ENCODE data around the gene C1QTNF4. TPM values are rescaled to one million over a fixed set of nuclear protein-coding genes. Genes with fewer than 3 reads are reported as not detected.
A peak's percentile ranks its signal among the peaks of the same experiment; 100 is the strongest.

Gene C1QTNF4
- total and polyA plus RNA-seq, 2 donors (not counting 1 experiment from before 2014, with no cell fraction given) = 1.6 TPM; not detected in 1

GRCh38 chr11:47539681-47540039 is 54.6 kb downstream of the C1QTNF4 start:
- no CpG with 5 or more reads among the region's 2 CpGs for WGBS (ENCODE audit: insufficient coverage)
- intact Hi-C loops (cut with micrococcal nuclease) = no loop called here
- Histone ChIP-seq H3K4me1 (ENCODE audit: control insufficient read depth in 2 of 2, insufficient read depth in 2 of 2, low read length in 2 of 2) (peaks cover 19 to 32% of the 10 kb centered on the region in 2 donors), H3K4me3 (ENCODE audit: control extremely low read depth in 1 of 5, extremely low read depth in 1 of 5, insufficient read depth in 1 of 5, low read depth in 2 of 5, low read length in 4 of 5) (no peak overlapping the region), H3K27ac (ENCODE audit: low read length in 2 of 2) (peak overlapping the region in 1 of 2 donors; percentile 59), H3K27me3 (replicated peaks in 1 of 4; ENCODE audit: control extremely low read depth in 1 of 4, control insufficient read depth in 3 of 4, insufficient read depth in 4 of 4, low read length in 3 of 4) (no peaks in the 10 kb centered on the region), H3K9ac (ENCODE audit: low read length) (no peak overlapping the region), H3K4me2 (replicated peaks; ENCODE audit: low read depth, low read length, poor library complexity, severe bottlenecking) (no peak overlapping the region), H3K36me3 (replicated peaks in 1 of 2; ENCODE audit: control extremely low read depth in 1 of 2, control insufficient read depth in 1 of 2, extremely low read depth in 1 of 2, insufficient read depth in 2 of 2, low read length in 1 of 2) (peaks cover 0 to 3% of the 10 kb centered on the region in 2 experiments), H3K9me3 (ENCODE audit: control extremely low read depth in 1 of 3, control insufficient read depth in 2 of 3, insufficient read depth in 1 of 3, low read length in 2 of 3) (no peaks in the 10 kb centered on the region), H2AFZ (ENCODE audit: insufficient read depth, low read depth, low read length, poor library complexity, severe bottlenecking) (no peak overlapping the region), H4K20me1 (ENCODE audit: control insufficient read depth, insufficient read depth, low read length, poor library complexity, severe bottlenecking) (peaks cover 87% of the 10 kb centered on the region), H3K79me2 (ENCODE audit: control insufficient read depth, insufficient read depth, low read length) (peaks cover 100% of the 10 kb centered on the region)
- Mint-ChIP-seq H3K27ac (peak overlapping the region; percentile 27), H3K4me3 (peak overlapping the region; percentile 11), H3K4me1 (peaks cover 57% of the 10 kb centered on the region), H3K9me3 (ENCODE audit: insufficient read depth) (no peaks in the 10 kb centered on the region), H3K27me3 (no peaks in the 10 kb centered on the region)
- ChIA-PET POLR2A (no interaction called here), CTCF (no interaction called here)
- ATAC-seq (ENCODE audit: low read depth) = no peak
- no peak for DNase-seq
- TF ChIP-seq CTCF (IDR thresholded peaks at IDR 0.05) = no peak
- TF ChIP-seq EZH2 (IDR thresholded peaks at IDR 0.05; ENCODE audit: borderline replicate concordance, insufficient read depth, low read depth, low read length, poor library complexity, severe bottlenecking) = no peak

Small RNA genes within 50 kb of the gene (small RNA-seq; reads per million reads assigned to genes)
- gene RN7SL652P (ENCODE audit: insufficient read length, low read depth, low replicate concordance) = not detected
- not detected for gene RNU5E-10P (ENCODE audit: insufficient read length, low read depth, low replicate concordance)

Other genes starting within 250 kb of the C1QTNF4 start
- gene MYBPC3, start 241.7 kb downstream of the C1QTNF4 start, total RNA-seq = 0.67 and 0.70 TPM in 2 replicates
- 1.4 and 1.5 TPM in 2 replicates for gene MYBPC3, start 241.7 kb downstream of the C1QTNF4 start, polyA plus RNA-seq
- 98.3 and 98.8 TPM in 2 replicates for gene SPI1, start 215.9 kb downstream of the C1QTNF4 start, total RNA-seq
- gene SPI1, start 215.9 kb downstream of the C1QTNF4 start, polyA plus RNA-seq = 119 and 156 TPM in 2 replicates
- gene SLC39A13, start 185.8 kb downstream of the C1QTNF4 start, total RNA-seq = 33.0 and 39.4 TPM in 2 replicates
- 48.6 and 55.7 TPM in 2 replicates for gene SLC39A13, start 185.8 kb downstream of the C1QTNF4 start, polyA plus RNA-seq
- gene PSMC3, start 168.0 kb downstream of the C1QTNF4 start, total RNA-seq = 59.9 and 62.7 TPM in 2 replicates
- 36.7 and 47.7 TPM in 2 replicates for gene PSMC3, start 168.0 kb downstream of the C1QTNF4 start, polyA plus RNA-seq
- gene RAPSN, start 145.3 kb downstream of the C1QTNF4 start, total RNA-seq = 1.0 and 1.4 TPM in 2 replicates
- 0.25 and 0.42 TPM in 2 replicates for gene RAPSN, start 145.3 kb downstream of the C1QTNF4 start, polyA plus RNA-seq
- gene CELF1, start 41.3 kb downstream of the C1QTNF4 start, total RNA-seq = 153 and 167 TPM in 2 replicates
- gene CELF1, start 41.3 kb downstream of the C1QTNF4 start, polyA plus RNA-seq = 52.0 and 86.2 TPM in 2 replicates
- gene PTPMT1, start 28.8 kb downstream of the C1QTNF4 start, total RNA-seq = 20.8 and 26.2 TPM in 2 replicates
- gene PTPMT1, start 28.8 kb downstream of the C1QTNF4 start, polyA plus RNA-seq = 27.2 and 35.7 TPM in 2 replicates
- 20.3 and 20.7 TPM in 2 replicates for gene KBTBD4, start 15.4 kb downstream of the C1QTNF4 start, total RNA-seq
- gene KBTBD4, start 15.4 kb downstream of the C1QTNF4 start, polyA plus RNA-seq = 8.6 and 11.5 TPM in 2 replicates
- gene NDUFS3, start 15.3 kb downstream of the C1QTNF4 start, total RNA-seq = 76.2 and 79.5 TPM in 2 replicates
- gene NDUFS3, start 15.3 kb downstream of the C1QTNF4 start, polyA plus RNA-seq = 78.5 and 80.4 TPM in 2 replicates
- gene FAM180B, start 7.7 kb downstream of the C1QTNF4 start, total RNA-seq = 0.20 TPM in 1 of 2 replicates, not detected in the other
- 0.06 TPM in 1 of 2 replicates, not detected in the other for gene FAM180B, start 7.7 kb downstream of the C1QTNF4 start, polyA plus RNA-seq
- gene MTCH2, start 48.1 kb upstream of the C1QTNF4 start, total RNA-seq = 26.9 and 30.9 TPM in 2 replicates
- gene MTCH2, start 48.1 kb upstream of the C1QTNF4 start, polyA plus RNA-seq = 18.1 and 21.9 TPM in 2 replicates
- gene AGBL2, start 121.0 kb upstream of the C1QTNF4 start, total RNA-seq = 13.6 and 17.0 TPM in 2 replicates
- gene AGBL2, start 121.0 kb upstream of the C1QTNF4 start, polyA plus RNA-seq = 19.6 and 28.6 TPM in 2 replicates
- gene FNBP4, start 172.9 kb upstream of the C1QTNF4 start, total RNA-seq = 287 and 288 TPM in 2 replicates
- gene FNBP4, start 172.9 kb upstream of the C1QTNF4 start, polyA plus RNA-seq = 278 and 330 TPM in 2 replicates

All from B cell (primary cell).